ENCODE measurements around the gene GCGR. TPM values are rescaled to one million over a fixed set of nuclear protein-coding genes. Genes with fewer than 3 reads are reported as not detected.
A peak's percentile ranks its signal among the peaks of the same experiment; 100 is the strongest.

Gene GCGR
- total RNA-seq, 2 experiments from 2014 or later: not detected

DNA sequence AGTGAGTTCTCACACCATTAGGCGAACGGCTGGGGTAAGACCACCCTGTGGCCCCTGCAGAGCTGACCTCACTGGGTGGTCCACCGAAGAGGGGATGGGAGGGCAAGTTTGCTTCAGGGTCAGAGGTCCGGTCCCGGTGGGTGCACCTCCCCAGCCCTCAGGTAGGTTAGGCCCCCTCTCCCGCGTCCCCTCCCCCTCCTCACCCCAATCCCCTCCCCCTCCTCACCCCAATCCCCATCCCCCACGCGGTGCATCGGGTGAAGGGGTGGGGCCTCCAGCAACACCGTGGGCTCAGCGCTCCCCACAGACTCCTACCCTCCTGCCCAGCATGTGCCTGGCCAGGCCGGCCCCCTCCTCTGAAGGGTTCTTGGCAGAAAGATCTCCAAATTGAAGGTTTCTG is 15.8 kb downstream of the GCGR start:
- no peak overlapping the region for H3K4me3 Mint-ChIP-seq
- H3K4me1 Mint-ChIP-seq: peaks cover 13% of the 10 kb centered on the region
- POLR2A ChIA-PET: interaction anchor here (0.8 kb wide), 1 partner anchor 117 kb away, joined by 3 read pairs; no protein-coding TSS in a partner anchor
- H3K27me3 Mint-ChIP-seq: peaks cover 8% of the 10 kb centered on the region
- H3K9me3 Mint-ChIP-seq: no peaks in the 10 kb centered on the region
- no peaks in the 10 kb centered on the region for H3K36me3 Mint-ChIP-seq (ENCODE audit: low read depth)
- H3K27ac Mint-ChIP-seq: no peak overlapping the region
- CTCF ChIA-PET: no interaction called here
- DNase-seq: no peak

DNA sequence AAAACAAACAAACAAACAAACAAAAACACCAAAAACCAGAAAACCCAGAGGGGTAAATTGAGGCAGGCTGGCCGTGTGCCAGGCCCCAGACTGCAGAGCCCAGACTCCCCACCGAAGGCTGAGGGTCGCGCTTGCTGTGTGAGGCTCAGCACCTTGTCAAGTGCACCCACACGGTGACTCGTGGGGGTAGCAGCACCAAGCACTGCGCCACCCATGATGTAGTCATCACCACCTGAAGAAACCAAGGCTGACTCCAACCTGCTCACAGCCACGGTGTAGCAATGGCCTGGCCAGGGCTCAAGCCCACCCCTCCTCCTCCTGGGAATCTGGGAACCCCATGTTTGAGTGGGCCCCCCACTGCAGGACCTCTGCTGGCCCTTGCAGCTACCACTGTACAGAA is 17.2 kb downstream of the GCGR start:
- Mint-ChIP-seq H3K4me3 (no peak overlapping the region), H3K27ac (no peak overlapping the region), H3K36me3 (ENCODE audit: low read depth) (no peaks in the 10 kb centered on the region), H3K27me3 (peaks cover 8% of the 10 kb centered on the region), H3K4me1 (peaks cover 13% of the 10 kb centered on the region), H3K9me3 (no peaks in the 10 kb centered on the region)
- no peak for DNase-seq
- ChIA-PET CTCF (no interaction called here), POLR2A (interaction anchor here (1.2 to 2.1 kb wide), 3 partner anchors 11 to 119 kb away, joined by 4 to 13 read pairs (median 6); partner anchors contain the start of genes MCRIP1 and MRPL12)

DNA sequence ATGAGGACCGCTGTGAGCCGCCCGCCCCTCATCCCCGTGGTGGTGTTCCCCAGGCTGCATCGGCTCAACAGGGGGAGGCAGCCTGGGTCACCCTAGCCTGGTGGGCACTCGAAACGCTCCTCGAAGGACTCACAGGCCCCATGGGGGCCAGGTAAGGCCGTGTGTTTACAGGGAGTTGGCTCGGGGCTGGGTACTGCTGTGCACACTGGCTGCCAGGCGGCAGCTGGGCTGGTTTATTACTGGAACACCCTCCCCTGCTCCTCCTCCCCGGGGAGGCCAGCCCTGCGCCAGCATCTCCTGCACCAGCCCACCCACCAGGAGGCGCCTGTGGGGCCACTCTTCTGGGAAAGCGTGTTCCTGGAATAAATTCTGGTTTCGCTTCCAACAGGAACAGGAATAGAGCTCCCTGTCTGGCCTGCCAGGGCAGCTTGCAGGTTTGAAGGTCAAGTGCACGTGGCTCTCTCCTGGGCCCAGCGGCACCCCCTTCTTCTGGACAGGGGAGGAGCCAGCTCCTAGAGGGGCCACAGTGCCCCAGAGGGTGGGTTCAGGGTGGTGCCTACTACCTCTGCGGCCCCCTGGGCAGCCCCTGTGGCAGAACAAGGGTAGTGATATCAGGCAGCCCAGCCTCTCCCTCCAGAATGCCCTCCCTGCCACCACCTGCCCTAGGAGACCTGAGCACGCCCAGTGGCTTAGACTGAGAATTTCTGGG is 17.8 kb downstream of the GCGR start:
- Mint-ChIP-seq H3K4me3 (no peak overlapping the region), H3K36me3 (ENCODE audit: low read depth) (no peaks in the 10 kb centered on the region), H3K4me1 (peaks cover 13% of the 10 kb centered on the region), H3K9me3 (no peaks in the 10 kb centered on the region), H3K27me3 (peaks cover 6% of the 10 kb centered on the region), H3K27ac (peak overlapping the region; percentile 44)
- POLR2A ChIA-PET: interaction anchor here (1.2 to 2.1 kb wide), 4 partner anchors 10 to 119 kb away, joined by 3 to 13 read pairs (median 5); partner anchors contain the start of genes MCRIP1 and MRPL12
- DNase-seq: peak; percentile 60
- CTCF ChIA-PET: interaction anchor here (0.7 kb wide), 1 partner anchor 72 kb away, joined by 5 read pairs; no protein-coding TSS in a partner anchor

DNA sequence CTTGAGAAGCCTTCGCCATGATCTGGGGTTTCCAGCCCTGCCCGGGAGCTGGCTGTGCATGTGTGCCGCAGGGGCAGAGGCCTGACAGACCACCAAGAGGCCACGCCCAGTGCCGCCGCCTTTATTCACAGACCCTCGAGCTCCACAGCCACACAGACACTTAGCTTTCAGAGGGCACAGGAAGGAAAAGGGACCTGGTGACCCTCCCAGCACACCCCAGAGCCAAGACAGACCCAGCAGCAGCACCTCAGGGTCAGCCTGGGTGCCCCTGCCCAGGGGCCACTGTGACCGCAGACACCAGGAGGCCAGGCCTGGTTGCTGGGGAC is 18.3 kb downstream of the GCGR start:
- Mint-ChIP-seq H3K4me1 (peaks cover 13% of the 10 kb centered on the region), H3K27ac (peak overlapping the region; percentile 44), H3K4me3 (no peak overlapping the region), H3K36me3 (ENCODE audit: low read depth) (no peaks in the 10 kb centered on the region), H3K27me3 (peaks cover 4% of the 10 kb centered on the region), H3K9me3 (no peaks in the 10 kb centered on the region)
- CTCF ChIA-PET: interaction anchor here (0.7 kb wide), 1 partner anchor 71 kb away, joined by 5 read pairs; no protein-coding TSS in a partner anchor
- DNase-seq: no peak
- POLR2A ChIA-PET: interaction anchor here (1.2 to 2.1 kb wide), 4 partner anchors 10 to 120 kb away, joined by 3 to 13 read pairs (median 5); partner anchors contain the start of genes MCRIP1 and MRPL12

DNA sequence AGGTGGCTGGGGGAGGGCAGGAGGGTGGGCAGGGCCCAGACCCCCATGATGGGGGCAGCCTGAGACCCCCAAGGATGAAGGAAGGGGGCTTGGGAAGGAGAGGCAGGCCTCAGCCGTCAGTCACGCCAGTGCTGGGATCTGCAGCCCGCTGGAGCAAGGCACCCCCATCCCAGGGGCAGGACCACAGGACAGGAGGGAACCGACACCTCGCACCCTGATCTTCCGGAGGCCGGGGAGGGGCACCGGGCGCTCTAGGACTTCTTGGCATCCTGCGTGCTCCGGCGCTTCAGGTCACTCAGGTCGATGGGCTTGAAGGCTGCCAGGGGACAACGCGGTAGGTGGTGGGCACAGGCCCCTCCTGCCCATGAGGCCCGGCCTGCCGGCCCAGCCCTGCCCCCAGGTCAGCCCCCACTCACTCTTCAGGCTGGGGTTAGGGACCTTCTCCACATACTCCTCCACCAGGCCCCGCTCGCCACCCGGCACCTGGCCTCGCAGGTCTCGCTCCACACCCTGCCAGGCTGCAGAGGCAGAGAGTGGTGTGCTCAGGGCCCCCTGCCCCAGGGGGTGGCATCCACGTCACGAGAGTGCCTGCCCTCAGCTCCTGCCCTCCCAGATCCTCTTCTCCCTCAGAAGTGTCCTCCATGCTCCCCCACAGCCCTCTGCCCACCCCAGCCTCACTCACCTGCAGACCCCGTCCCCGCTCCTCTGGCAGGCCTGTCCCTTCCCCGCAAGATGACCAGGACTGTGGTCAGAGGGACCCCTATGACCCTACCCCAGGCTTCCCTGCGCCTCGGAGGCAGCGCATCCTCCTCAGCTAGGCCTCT is 19.3 kb downstream of the GCGR start:
- no peak overlapping the region for H3K27ac Mint-ChIP-seq
- H3K4me1 Mint-ChIP-seq: peaks cover 13% of the 10 kb centered on the region
- no peaks in the 10 kb centered on the region for H3K9me3 Mint-ChIP-seq
- no peak for DNase-seq
- ChIA-PET CTCF (no interaction called here), POLR2A (interaction anchor here (1.6 to 2.1 kb wide), 2 partner anchors 9 to 36 kb away, joined by 6 to 13 read pairs; partner anchors contain the start of gene MCRIP1)
- H3K4me3 Mint-ChIP-seq: no peak overlapping the region
- H3K36me3 Mint-ChIP-seq (ENCODE audit: low read depth): no peaks in the 10 kb centered on the region
- no peaks in the 10 kb centered on the region for H3K27me3 Mint-ChIP-seq

DNA sequence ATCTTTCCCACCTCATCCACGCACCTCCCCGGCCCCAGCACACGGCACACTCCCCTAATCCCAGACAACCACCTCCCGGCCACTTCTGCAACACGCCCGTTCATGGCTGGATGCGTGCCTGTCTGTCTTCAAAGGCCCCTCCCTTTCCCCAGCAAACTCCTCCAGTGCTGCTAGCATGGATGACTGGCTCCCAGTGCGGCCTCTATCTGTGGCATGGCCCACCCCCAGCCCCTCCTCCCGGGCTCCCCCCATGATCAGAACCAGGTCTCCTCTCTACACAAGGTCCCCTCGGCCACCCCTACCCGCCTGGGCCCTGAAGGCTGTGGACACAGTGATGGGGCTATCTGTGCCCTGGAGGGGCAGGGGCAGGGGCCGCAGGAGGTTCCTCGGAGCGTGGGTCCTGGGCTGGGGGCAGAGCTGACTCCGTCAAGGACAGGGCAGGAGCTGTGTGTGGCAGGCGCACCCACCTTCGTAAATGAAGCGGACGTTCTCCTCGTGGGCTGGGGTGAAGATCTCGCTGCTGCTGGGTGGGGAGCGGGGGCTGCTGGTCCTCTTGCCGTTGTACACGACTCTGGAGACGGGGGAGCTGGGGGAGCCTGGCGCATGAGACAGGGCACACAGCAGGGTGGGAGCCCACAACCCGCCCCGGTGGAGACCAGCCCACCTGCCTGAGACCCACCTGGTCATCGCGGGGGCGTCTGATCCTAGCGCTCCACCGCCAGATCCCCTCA is 20.0 kb downstream of the GCGR start:
- Mint-ChIP-seq H3K4me3 (no peak overlapping the region), H3K4me1 (peaks cover 13% of the 10 kb centered on the region), H3K27me3 (no peaks in the 10 kb centered on the region), H3K27ac (no peak overlapping the region), H3K36me3 (ENCODE audit: low read depth) (no peaks in the 10 kb centered on the region), H3K9me3 (no peaks in the 10 kb centered on the region)
- no peak for DNase-seq
- POLR2A ChIA-PET: no interaction called here
- CTCF ChIA-PET: no interaction called here

DNA sequence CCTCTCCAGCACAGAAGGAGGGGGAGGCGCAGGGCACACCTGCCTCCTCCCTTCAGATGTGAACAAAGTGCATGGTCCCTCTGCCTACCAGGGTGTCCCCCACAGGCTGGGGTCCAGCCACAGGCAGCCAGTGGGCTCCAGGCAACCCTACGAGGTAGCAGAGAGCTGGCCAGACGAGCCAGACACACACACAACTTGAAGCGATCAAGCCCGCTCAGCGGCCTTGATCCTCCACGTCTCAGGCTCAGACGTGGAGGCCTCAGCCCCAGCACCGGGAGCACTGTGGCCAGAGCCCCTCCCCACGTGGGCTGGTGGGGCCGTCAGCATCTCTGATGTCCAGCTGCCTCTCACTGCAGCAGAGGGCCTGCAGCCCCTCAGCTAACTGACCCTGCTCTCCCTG is 20.6 kb downstream of the GCGR start:
- no peak overlapping the region for H3K4me3 Mint-ChIP-seq
- H3K9me3 Mint-ChIP-seq: no peaks in the 10 kb centered on the region
- ChIA-PET POLR2A (no interaction called here), CTCF (no interaction called here)
- no peaks in the 10 kb centered on the region for H3K27me3 Mint-ChIP-seq
- DNase-seq: no peak
- no peaks in the 10 kb centered on the region for H3K36me3 Mint-ChIP-seq (ENCODE audit: low read depth)
- H3K4me1 Mint-ChIP-seq: peaks cover 13% of the 10 kb centered on the region
- no peak overlapping the region for H3K27ac Mint-ChIP-seq

DNA sequence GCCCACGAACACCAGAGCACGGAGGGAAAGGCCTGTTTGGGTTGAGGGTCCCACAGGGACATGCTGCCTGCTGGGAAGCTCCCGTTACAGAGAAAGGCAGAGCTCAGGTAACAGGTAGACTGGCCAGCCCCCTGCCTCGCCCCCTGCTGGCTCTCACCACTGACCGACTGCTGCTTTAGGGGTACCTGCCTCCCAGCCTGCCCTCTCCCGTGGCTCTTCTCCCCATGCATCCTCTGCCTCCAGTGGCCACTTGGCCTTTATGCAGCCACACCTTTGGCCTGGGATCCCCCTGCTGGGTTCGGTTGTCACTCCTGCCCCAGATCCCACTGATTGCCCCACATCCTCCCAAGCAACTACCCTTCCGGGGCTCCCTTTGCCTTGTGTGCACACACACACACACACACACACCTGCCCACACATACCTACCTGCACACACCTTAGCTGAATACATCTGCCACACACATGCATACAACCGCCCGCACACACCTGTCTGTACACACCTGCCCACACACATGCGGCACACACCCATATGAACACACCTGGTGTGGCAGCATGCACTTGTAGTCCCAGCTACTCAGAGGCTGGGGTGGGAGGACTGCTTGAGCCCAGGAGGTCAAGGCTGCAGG is 22.0 kb downstream of the GCGR start:
- DNase-seq: no peak
- POLR2A ChIA-PET: interaction anchor here (1.2 kb wide), 1 partner anchor 44 kb away, joined by 3 read pairs; no protein-coding TSS in a partner anchor
- Mint-ChIP-seq H3K4me1 (peaks cover 21% of the 10 kb centered on the region), H3K4me3 (no peak overlapping the region), H3K9me3 (no peaks in the 10 kb centered on the region), H3K27ac (no peak overlapping the region), H3K36me3 (ENCODE audit: low read depth) (no peaks in the 10 kb centered on the region), H3K27me3 (no peaks in the 10 kb centered on the region)
- CTCF ChIA-PET: no interaction called here

DNA sequence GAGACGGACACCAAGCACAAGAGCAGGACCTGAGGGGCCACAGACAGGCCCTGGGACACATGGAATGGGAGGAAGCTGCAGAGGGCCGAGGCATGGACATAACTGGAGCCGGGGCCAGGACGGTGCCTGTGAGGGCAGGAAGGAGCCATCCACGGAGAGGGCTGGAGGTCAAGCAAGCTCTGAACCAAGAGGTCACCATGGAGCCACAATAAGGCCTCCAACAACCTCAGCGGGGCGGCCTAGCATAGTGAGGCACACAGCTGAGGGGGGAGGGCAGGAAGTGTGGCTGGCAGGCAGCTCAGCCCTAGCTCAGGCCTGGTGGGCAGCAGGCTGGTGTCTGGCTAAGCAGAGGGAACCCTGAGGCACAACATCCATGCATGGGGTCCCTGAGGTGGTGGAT is 24.7 kb downstream of the GCGR start:
- H3K9me3 Mint-ChIP-seq: no peaks in the 10 kb centered on the region
- no peak for DNase-seq
- peaks cover 2% of the 10 kb centered on the region for H3K36me3 Mint-ChIP-seq (ENCODE audit: low read depth)
- ChIA-PET CTCF (no interaction called here), POLR2A (no interaction called here)
- H3K27ac Mint-ChIP-seq: no peak overlapping the region
- peaks cover 26% of the 10 kb centered on the region for H3K4me1 Mint-ChIP-seq
- H3K27me3 Mint-ChIP-seq: no peaks in the 10 kb centered on the region
- H3K4me3 Mint-ChIP-seq: no peak overlapping the region

DNA sequence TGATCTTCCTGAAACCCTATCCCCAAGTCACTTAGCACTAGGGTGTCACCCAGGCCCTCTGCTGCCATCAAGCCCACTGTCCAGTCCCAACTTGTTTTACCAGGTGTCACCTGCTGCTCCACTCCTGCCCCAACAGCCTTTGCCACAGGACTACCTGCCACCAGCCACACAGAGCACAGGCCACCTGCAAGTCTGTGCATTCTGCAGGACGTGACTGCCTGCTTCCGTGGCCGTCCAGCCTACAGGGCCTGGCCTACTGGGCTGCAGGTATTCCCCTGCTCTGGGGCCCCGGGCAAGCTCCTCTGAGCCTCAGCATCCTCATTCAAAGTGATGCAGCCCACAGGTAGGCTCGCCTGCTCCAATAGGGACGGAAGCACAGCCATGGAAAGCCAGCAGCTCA is 25.9 kb downstream of the GCGR start:
- no peak overlapping the region for H3K27ac Mint-ChIP-seq
- POLR2A ChIA-PET: interaction anchor here (0.6 kb wide), 1 partner anchor 163 kb away, joined by 3 read pairs; the partner anchor contains the start of genes CCDC137 and OXLD1
- peaks cover 2% of the 10 kb centered on the region for H3K36me3 Mint-ChIP-seq (ENCODE audit: low read depth)
- CTCF ChIA-PET: interaction anchor here (0.5 kb wide), 1 partner anchor 107 kb away, joined by 4 read pairs; no protein-coding TSS in a partner anchor
- peaks cover 29% of the 10 kb centered on the region for H3K4me1 Mint-ChIP-seq
- H3K4me3 Mint-ChIP-seq: no peak overlapping the region
- DNase-seq: no peak
- no peaks in the 10 kb centered on the region for H3K9me3 Mint-ChIP-seq
- H3K27me3 Mint-ChIP-seq: no peaks in the 10 kb centered on the region

DNA sequence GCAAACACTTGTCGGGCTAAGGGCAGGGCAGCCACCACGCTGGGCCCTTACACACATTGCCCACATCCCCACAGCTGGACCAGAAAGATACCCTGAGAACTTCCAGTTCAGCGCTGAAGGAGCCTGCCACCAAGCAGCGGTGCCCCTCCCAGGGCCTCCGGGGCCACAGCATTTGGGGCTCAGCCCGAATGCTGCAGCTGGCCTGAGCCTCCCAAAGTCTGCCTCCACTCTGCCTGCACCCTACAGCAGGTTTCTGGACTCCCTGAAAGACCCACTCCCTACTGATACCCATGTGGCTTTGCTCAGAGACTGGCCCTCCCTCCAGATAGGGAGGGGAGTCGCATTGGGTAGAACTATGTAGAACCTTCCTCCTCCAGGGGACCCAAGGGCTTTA is 27.6 kb downstream of the GCGR start:
- Mint-ChIP-seq H3K27me3 (no peaks in the 10 kb centered on the region), H3K27ac (peak overlapping the region; percentile 92), H3K9me3 (no peaks in the 10 kb centered on the region), H3K36me3 (ENCODE audit: low read depth) (peaks cover 2% of the 10 kb centered on the region), H3K4me3 (peak overlapping the region; percentile 88), H3K4me1 (peaks cover 31% of the 10 kb centered on the region)
- ChIA-PET CTCF (no interaction called here), POLR2A (interaction anchor here (0.6 to 4.9 kb wide), 8 partner anchors 9 to 148 kb away, joined by 3 to 41 read pairs (median 8); partner anchors contain the start of genes ARHGDIA, ARL16, HGS and MRPL12)
- peak; percentile 23 for DNase-seq

DNA sequence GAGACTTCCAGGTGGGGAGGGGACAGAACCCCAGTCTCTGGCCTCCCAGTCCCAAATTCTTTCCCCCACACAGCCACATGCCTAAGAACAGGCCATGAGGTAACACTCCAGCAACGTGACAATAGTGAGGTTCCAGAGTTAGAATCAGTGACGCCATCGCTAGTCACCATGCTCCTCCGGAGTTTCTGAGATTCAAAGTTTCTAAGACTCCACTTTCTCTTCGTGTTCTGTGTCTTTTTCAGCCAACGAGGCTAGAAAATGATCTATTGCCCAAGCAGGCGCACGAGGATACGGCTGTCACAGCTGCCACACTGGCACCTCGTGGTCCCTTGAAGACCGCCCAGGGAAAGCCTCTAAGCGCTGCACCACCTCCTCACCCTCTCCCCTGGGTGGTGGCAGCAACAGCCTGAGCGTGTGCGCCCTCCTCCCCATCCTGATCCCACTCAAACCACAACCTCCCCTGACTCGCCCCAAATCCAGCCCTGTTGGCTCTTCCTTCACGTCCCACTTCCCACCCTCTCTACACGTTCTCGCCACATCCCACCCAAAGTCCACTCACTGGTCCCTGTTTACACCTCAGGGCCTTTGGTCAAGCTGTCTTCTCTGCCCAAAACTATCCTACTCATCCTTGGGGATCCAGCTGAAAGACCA is 28.1 kb downstream of the GCGR start:
- peak overlapping the region; percentile 92 for H3K27ac Mint-ChIP-seq
- POLR2A ChIA-PET: interaction anchor here (0.6 to 4.9 kb wide), 16 partner anchors 10 to 192 kb away, joined by 3 to 41 read pairs (median 5); partner anchors contain the start of genes ALYREF, ANAPC11, ARHGDIA and ARL16
- DNase-seq: peak; percentile 68
- peak overlapping the region; percentile 88 for H3K4me3 Mint-ChIP-seq
- H3K4me1 Mint-ChIP-seq: peaks cover 31% of the 10 kb centered on the region
- H3K27me3 Mint-ChIP-seq: no peaks in the 10 kb centered on the region
- H3K9me3 Mint-ChIP-seq: no peaks in the 10 kb centered on the region
- peaks cover 2% of the 10 kb centered on the region for H3K36me3 Mint-ChIP-seq (ENCODE audit: low read depth)
- CTCF ChIA-PET: no interaction called here

Measured in activated CD4-positive, alpha-beta memory T cell treated with anti-CD3 and anti-CD28 coated beads, Interleukin-2, amount 10 ng/mL, durations not matched to agents 7 days and 5 days (primary cell).